GM23338 (cell line): ENCODE data around the gene NIPBL. TPM values are rescaled to one million over a fixed set of nuclear protein-coding genes. Genes with fewer than 3 reads are reported as not detected.

Experiments used
- ATAC-seq: fragments of 200-7000 bp; cut with Tn5 transposase; 3 replicates; pipeline ENCODE4 v1.9.1; 2020
- DNase-seq: peaks from one replicate; pipeline ENCODE4 v3.0.0-alpha.2; 2015; ENCODE audit warnings: low spot score
- H2AFZ ChIP-seq: fragments of 200-600 bp; sonication (generic); 2 replicates; pipeline ENCODE4 v1.8.0; 2016; ENCODE audit warnings: antibody characterized with exemption, mild to moderate bottlenecking, moderate library complexity
- H3F3A ChIP-seq: fragments of 200-600 bp; sonication (generic); replicated peaks from 2 replicates; pipeline ENCODE4 v1.8.0; 2017; ENCODE audit warnings: antibody characterized with exemption, mixed run types, low read depth
- H3K27ac ChIP-seq: fragments of 200-600 bp; sonication (generic); 2 replicates; pipeline ENCODE4 v1.6.1; 2016; ENCODE audit warnings: low read depth
- H3K27me3 ChIP-seq: fragments of 200-600 bp; sonication (generic); 2 replicates; pipeline ENCODE4 v1.8.0; 2016; ENCODE audit warnings: mild to moderate bottlenecking, mixed run types, moderate library complexity; ENCODE audit not compliant: insufficient read depth
- H3K36me3 ChIP-seq: fragments of 200-600 bp; sonication (generic); 2 replicates; pipeline ENCODE4 v1.8.0; 2016; ENCODE audit warnings: mild to moderate bottlenecking; ENCODE audit not compliant: insufficient read depth
- H3K4me1 ChIP-seq: fragments of 200-600 bp; sonication (generic); 2 replicates; pipeline ENCODE4 v1.8.0; 2016; ENCODE audit warnings: mild to moderate bottlenecking, moderate library complexity; ENCODE audit not compliant: insufficient read depth
- H3K4me2 ChIP-seq: fragments of 200-600 bp; sonication (generic); 2 replicates; pipeline ENCODE4 v1.7.1; 2017; ENCODE audit warnings: mixed run types
- H3K4me3 ChIP-seq: fragments of 200-600 bp; sonication (generic); 2 replicates; pipeline ENCODE4 v1.6.1; 2016; ENCODE audit warnings: mixed run types
- H3K79me2 ChIP-seq: fragments of 200-600 bp; sonication (generic); replicated peaks from 2 replicates; pipeline ENCODE4 v1.8.0; 2017; ENCODE audit warnings: mild to moderate bottlenecking; ENCODE audit not compliant: insufficient read depth
- H3K9me2 ChIP-seq: fragments of 200-600 bp; sonication (generic); 2 replicates; pipeline ENCODE4 v1.8.0; 2017; ENCODE audit not compliant: insufficient read depth
- H4K20me1 ChIP-seq: fragments of 200-600 bp; sonication (generic); replicated peaks from 2 replicates; pipeline ENCODE4 v1.8.0; 2017; ENCODE audit warnings: mild to moderate bottlenecking; ENCODE audit not compliant: insufficient read depth
- H3K27ac Mint-ChIP-seq: 2 replicates; pipeline ENCODE4 v1.8.0; 2020; ENCODE audit warnings: inconsistent platforms, mild to moderate bottlenecking, moderate library complexity, mixed read lengths
- H3K27me3 Mint-ChIP-seq: 3 replicates; pipeline ENCODE4 v1.8.0; 2022; ENCODE audit warnings: low read depth, mild to moderate bottlenecking, moderate library complexity, mixed read lengths, inconsistent platforms; ENCODE audit not compliant: insufficient read depth, poor library complexity
- H3K36me3 Mint-ChIP-seq: 3 replicates; pipeline ENCODE4 v1.8.0; 2021; ENCODE audit warnings: low read depth, mild to moderate bottlenecking, inconsistent platforms, moderate library complexity, mixed read lengths
- H3K4me1 Mint-ChIP-seq: 3 replicates; pipeline ENCODE4 v1.8.0; 2020; ENCODE audit warnings: mild to moderate bottlenecking, inconsistent platforms, mixed read lengths
- H3K4me3 Mint-ChIP-seq: 3 replicates; pipeline ENCODE4 v1.8.0; 2021; ENCODE audit warnings: moderate library complexity, mild to moderate bottlenecking, inconsistent platforms, mixed read lengths
- H3K9me3 Mint-ChIP-seq: 3 replicates; pipeline ENCODE4 v1.8.0; 2020; ENCODE audit warnings: moderate library complexity, mild to moderate bottlenecking, inconsistent platforms, mixed read lengths
- CREB1 ChIP-seq: fragments of 250-450 bp; sonication (Bioruptor Pico); IDR thresholded peaks from 2 replicates; pipeline ENCODE4 v1.5.0; 2020; ENCODE audit warnings: low read depth, mild to moderate bottlenecking, moderate library complexity
- EZH2 ChIP-seq: fragments of 200-600 bp; sonication (generic); IDR thresholded peaks from one replicate; pipeline ENCODE4 v1.8.0; 2017; ENCODE audit warnings: antibody characterized with exemption, mild to moderate bottlenecking, low read depth; ENCODE audit not compliant: unreplicated experiment
- EZH2phosphoT487 ChIP-seq: fragments of 200-600 bp; sonication (generic); IDR thresholded peaks from one replicate; pipeline ENCODE4 v1.8.1; 2018; ENCODE audit warnings: antibody characterized with exemption; ENCODE audit not compliant: unreplicated experiment
- JUNB ChIP-seq: IDR thresholded peaks from one replicate; pipeline ENCODE4 v1.6.1; 2016; ENCODE audit warnings: antibody characterized with exemption; ENCODE audit not compliant: unreplicated experiment
- NANOG ChIP-seq: IDR thresholded peaks from 2 replicates; pipeline ENCODE4 v1.6.1; 2016; ENCODE audit warnings: antibody characterized with exemption, borderline replicate concordance
- POLR2AphosphoS5 ChIP-seq: IDR thresholded peaks from 2 replicates; pipeline ENCODE4 v1.6.1; 2016; ENCODE audit warnings: antibody characterized with exemption, low read depth
- STAT1 ChIP-seq: IDR thresholded peaks from one replicate; pipeline ENCODE4 v1.6.1; 2016; ENCODE audit warnings: antibody characterized with exemption; ENCODE audit not compliant: unreplicated experiment
- ZNF114 ChIP-seq: fragments of 250-450 bp; sonication (Bioruptor Pico); IDR thresholded peaks from 2 replicates; pipeline ENCODE4 v1.5.0; 2020; ENCODE audit warnings: mild to moderate bottlenecking, moderate library complexity
- ZNF331 ChIP-seq: fragments of 250-450 bp; sonication (Bioruptor Pico); IDR thresholded peaks from 2 replicates; pipeline ENCODE4 v1.5.0; 2020; ENCODE audit warnings: low read depth, mild to moderate bottlenecking, moderate library complexity
- polyA plus RNA-seq: library from polyadenylated mRNA; unstranded; fragments of >200 nt; fragmentation: Nextera tagmentation; extraction: Ambion mirVana; gene quantifications from 2 replicates; pipeline ENCODE4 v1.2.1, GENCODE V29; 2016
- total RNA-seq: library from RNA; depleted of rRNA; stranded (reverse); fragments of >200 nt; shearing (Covaris generic); gene quantifications from 2 replicates; pipeline ENCODE4 v1.2.3, GENCODE V29; 2014
- TF ChIP-seq, protein P1 (sequence below), 2 experiments: fragments of 200-600 bp in 1 of 2; sonication (generic) in 1 of 2; conservative IDR thresholded peaks; 2 replicates each; pipeline versions ENCODE4 v1.5.1 to v1.6.1; 2016 to 2017; ENCODE audit warnings: antibody characterized with exemption in 2 of 2, low read depth in 2 of 2, mild to moderate bottlenecking in 2 of 2, moderate library complexity in 1 of 2
- TF ChIP-seq, protein P2 (sequence below): IDR thresholded peaks from 2 replicates; pipeline ENCODE4 v1.6.1; 2016; ENCODE audit warnings: antibody characterized with exemption
- TF ChIP-seq, protein P3 (sequence below): IDR thresholded peaks from one replicate; pipeline ENCODE4 v1.6.1; 2018; ENCODE audit warnings: antibody characterized with exemption; ENCODE audit not compliant: unreplicated experiment
- TF ChIP-seq, protein P4 (sequence below): fragments of 250-450 bp; sonication (Bioruptor Pico); IDR thresholded peaks from 2 replicates; pipeline ENCODE4 v1.5.0; 2020; ENCODE audit warnings: mild to moderate bottlenecking, moderate library complexity

NIPBL gene
- total and polyA plus RNA-seq, 2 experiments from 2014 or later = 44.2 to 51.4 TPM

DNA sequence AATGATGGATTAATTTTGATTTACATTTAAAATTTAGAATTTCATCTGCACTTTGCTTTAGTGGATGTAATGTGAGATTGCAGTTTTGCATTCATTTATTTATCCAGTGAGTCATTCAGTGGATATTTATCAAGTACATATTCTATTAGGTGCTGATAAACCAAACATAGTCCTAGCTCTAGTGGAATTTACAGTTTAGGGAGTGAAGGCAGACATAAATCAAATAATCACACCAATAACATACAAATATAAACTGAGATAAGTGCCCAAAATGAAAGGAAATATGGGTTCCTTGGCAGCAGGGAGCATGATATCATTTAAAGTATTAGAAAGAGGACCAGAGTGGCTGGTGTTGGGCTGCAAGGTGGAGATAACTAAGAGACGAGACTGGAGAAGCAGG lies 14.7 kb upstream of the NIPBL start:
- no peaks in the 10 kb centered on the region for H3F3A ChIP-seq
- H3K27me3 Mint-ChIP-seq = no peaks in the 10 kb centered on the region
- no peaks in the 10 kb centered on the region for H3K79me2 ChIP-seq
- H3K27ac ChIP-seq = no peak overlapping the region
- no peak overlapping the region for H3K27ac Mint-ChIP-seq
- no peak overlapping the region for H3K4me3 ChIP-seq
- no peak for DNase-seq
- H3K4me2 ChIP-seq = no peak overlapping the region
- no peaks in the 10 kb centered on the region for H3K9me2 ChIP-seq
- no peak for TF ChIP-seq STAT1
- no peak for TF ChIP-seq CREB1
- TF ChIP-seq EZH2phosphoT487 = no peak
- TF ChIP-seq EZH2 = no peak
- no peak for TF ChIP-seq NANOG
- TF ChIP-seq, protein P1, sequence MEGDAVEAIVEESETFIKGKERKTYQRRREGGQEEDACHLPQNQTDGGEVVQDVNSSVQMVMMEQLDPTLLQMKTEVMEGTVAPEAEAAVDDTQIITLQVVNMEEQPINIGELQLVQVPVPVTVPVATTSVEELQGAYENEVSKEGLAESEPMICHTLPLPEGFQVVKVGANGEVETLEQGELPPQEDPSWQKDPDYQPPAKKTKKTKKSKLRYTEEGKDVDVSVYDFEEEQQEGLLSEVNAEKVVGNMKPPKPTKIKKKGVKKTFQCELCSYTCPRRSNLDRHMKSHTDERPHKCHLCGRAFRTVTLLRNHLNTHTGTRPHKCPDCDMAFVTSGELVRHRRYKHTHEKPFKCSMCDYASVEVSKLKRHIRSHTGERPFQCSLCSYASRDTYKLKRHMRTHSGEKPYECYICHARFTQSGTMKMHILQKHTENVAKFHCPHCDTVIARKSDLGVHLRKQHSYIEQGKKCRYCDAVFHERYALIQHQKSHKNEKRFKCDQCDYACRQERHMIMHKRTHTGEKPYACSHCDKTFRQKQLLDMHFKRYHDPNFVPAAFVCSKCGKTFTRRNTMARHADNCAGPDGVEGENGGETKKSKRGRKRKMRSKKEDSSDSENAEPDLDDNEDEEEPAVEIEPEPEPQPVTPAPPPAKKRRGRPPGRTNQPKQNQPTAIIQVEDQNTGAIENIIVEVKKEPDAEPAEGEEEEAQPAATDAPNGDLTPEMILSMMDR (conservative IDR thresholded peaks at IDR 0.05; ENCODE audit: low read depth in 2 of 2) = no peak
- no peak for TF ChIP-seq JUNB
- TF ChIP-seq, protein P2, sequence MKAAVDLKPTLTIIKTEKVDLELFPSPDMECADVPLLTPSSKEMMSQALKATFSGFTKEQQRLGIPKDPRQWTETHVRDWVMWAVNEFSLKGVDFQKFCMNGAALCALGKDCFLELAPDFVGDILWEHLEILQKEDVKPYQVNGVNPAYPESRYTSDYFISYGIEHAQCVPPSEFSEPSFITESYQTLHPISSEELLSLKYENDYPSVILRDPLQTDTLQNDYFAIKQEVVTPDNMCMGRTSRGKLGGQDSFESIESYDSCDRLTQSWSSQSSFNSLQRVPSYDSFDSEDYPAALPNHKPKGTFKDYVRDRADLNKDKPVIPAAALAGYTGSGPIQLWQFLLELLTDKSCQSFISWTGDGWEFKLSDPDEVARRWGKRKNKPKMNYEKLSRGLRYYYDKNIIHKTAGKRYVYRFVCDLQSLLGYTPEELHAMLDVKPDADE = no peak
- TF ChIP-seq, protein P3, sequence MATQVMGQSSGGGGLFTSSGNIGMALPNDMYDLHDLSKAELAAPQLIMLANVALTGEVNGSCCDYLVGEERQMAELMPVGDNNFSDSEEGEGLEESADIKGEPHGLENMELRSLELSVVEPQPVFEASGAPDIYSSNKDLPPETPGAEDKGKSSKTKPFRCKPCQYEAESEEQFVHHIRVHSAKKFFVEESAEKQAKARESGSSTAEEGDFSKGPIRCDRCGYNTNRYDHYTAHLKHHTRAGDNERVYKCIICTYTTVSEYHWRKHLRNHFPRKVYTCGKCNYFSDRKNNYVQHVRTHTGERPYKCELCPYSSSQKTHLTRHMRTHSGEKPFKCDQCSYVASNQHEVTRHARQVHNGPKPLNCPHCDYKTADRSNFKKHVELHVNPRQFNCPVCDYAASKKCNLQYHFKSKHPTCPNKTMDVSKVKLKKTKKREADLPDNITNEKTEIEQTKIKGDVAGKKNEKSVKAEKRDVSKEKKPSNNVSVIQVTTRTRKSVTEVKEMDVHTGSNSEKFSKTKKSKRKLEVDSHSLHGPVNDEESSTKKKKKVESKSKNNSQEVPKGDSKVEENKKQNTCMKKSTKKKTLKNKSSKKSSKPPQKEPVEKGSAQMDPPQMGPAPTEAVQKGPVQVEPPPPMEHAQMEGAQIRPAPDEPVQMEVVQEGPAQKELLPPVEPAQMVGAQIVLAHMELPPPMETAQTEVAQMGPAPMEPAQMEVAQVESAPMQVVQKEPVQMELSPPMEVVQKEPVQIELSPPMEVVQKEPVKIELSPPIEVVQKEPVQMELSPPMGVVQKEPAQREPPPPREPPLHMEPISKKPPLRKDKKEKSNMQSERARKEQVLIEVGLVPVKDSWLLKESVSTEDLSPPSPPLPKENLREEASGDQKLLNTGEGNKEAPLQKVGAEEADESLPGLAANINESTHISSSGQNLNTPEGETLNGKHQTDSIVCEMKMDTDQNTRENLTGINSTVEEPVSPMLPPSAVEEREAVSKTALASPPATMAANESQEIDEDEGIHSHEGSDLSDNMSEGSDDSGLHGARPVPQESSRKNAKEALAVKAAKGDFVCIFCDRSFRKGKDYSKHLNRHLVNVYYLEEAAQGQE = no peak
- no peak for TF ChIP-seq ZNF114
- TF ChIP-seq, protein P4, sequence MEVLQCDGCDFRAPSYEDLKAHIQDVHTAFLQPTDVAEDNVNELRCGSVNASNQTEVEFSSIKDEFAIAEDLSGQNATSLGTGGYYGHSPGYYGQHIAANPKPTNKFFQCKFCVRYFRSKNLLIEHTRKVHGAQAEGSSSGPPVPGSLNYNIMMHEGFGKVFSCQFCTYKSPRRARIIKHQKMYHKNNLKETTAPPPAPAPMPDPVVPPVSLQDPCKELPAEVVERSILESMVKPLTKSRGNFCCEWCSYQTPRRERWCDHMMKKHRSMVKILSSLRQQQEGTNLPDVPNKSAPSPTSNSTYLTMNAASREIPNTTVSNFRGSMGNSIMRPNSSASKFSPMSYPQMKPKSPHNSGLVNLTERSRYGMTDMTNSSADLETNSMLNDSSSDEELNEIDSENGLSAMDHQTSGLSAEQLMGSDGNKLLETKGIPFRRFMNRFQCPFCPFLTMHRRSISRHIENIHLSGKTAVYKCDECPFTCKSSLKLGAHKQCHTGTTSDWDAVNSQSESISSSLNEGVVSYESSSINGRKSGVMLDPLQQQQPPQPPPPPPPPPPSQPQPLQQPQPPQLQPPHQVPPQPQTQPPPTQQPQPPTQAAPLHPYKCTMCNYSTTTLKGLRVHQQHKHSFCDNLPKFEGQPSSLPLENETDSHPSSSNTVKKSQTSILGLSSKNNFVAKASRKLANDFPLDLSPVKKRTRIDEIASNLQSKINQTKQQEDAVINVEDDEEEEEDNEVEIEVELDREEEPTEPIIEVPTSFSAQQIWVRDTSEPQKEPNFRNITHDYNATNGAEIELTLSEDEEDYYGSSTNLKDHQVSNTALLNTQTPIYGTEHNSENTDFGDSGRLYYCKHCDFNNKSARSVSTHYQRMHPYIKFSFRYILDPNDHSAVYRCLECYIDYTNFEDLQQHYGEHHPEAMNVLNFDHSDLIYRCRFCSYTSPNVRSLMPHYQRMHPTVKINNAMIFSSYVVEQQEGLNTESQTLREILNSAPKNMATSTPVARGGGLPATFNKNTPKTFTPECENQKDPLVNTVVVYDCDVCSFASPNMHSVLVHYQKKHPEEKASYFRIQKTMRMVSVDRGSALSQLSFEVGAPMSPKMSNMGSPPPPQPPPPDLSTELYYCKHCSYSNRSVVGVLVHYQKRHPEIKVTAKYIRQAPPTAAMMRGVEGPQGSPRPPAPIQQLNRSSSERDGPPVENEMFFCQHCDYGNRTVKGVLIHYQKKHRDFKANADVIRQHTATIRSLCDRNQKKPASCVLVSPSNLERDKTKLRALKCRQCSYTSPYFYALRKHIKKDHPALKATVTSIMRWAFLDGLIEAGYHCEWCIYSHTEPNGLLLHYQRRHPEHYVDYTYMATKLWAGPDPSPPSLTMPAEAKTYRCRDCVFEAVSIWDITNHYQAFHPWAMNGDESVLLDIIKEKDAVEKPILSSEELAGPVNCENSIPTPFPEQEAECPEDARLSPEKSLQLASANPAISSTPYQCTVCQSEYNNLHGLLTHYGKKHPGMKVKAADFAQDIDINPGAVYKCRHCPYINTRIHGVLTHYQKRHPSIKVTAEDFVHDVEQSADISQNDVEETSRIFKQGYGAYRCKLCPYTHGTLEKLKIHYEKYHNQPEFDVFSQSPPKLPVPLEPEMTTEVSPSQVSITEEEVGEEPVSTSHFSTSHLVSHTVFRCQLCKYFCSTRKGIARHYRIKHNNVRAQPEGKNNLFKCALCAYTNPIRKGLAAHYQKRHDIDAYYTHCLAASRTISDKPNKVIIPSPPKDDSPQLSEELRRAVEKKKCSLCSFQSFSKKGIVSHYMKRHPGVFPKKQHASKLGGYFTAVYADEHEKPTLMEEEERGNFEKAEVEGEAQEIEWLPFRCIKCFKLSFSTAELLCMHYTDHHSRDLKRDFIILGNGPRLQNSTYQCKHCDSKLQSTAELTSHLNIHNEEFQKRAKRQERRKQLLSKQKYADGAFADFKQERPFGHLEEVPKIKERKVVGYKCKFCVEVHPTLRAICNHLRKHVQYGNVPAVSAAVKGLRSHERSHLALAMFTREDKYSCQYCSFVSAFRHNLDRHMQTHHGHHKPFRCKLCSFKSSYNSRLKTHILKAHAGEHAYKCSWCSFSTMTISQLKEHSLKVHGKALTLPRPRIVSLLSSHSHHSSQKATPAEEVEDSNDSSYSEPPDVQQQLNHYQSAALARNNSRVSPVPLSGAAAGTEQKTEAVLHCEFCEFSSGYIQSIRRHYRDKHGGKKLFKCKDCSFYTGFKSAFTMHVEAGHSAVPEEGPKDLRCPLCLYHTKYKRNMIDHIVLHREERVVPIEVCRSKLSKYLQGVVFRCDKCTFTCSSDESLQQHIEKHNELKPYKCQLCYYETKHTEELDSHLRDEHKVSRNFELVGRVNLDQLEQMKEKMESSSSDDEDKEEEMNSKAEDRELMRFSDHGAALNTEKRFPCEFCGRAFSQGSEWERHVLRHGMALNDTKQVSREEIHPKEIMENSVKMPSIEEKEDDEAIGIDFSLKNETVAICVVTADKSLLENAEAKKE (CRISPR knock-in tag) = no peak
- no peak for TF ChIP-seq ZNF331
- no peak for TF ChIP-seq POLR2AphosphoS5
- no peaks in the 10 kb centered on the region for H4K20me1 ChIP-seq
- no peaks in the 10 kb centered on the region for H3K36me3 ChIP-seq
- H3K4me1 ChIP-seq = 0 out of 2 replicates have a peak, but pooled peaks cover 5% of the 10 kb centered on the region
- H2AFZ ChIP-seq = no peak overlapping the region
- H3K4me1 Mint-ChIP-seq = peaks cover 9% of the 10 kb centered on the region; the same call in 2 of the 3 replicates
- H3K9me3 Mint-ChIP-seq = peaks cover 3% of the 10 kb centered on the region; the same call in 2 of the 3 replicates
- H3K36me3 Mint-ChIP-seq = peaks cover 10% of the 10 kb centered on the region; the same call in 2 of the 3 replicates
- no peaks in the 10 kb centered on the region for H3K27me3 ChIP-seq
- H3K4me3 Mint-ChIP-seq = no peak overlapping the region
- ATAC-seq = no peak
